Skeletal muscle cell (primary cell): ENCODE measurements around the gene DTWD2.

Source experiments
- DNase-seq: peaks from one replicate; pipeline ENCODE4 v3.0.0-alpha.2; 2010; ENCODE audit warnings: low read depth
- H3K4me3 ChIP-seq: 2 replicates; pipeline ENCODE4 v1.5.1; 2011; ENCODE audit warnings: low read depth, mild to moderate bottlenecking, control low read depth, low read length, moderate library complexity

DTWD2 gene, protein sequence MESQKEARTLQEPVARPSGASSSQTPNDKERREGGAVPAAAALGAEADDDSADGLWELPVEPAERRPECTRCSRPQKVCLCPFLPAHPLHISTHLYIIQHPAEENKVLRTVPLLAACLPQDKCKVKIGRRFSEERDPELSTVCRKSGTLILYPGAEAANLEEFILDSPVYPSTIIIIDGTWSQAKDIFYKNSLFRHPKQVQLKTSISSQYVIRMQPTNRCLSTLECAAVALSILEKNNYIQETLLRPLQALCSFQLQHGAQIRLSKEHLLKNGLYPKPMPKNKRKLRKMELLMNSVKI

DNA sequence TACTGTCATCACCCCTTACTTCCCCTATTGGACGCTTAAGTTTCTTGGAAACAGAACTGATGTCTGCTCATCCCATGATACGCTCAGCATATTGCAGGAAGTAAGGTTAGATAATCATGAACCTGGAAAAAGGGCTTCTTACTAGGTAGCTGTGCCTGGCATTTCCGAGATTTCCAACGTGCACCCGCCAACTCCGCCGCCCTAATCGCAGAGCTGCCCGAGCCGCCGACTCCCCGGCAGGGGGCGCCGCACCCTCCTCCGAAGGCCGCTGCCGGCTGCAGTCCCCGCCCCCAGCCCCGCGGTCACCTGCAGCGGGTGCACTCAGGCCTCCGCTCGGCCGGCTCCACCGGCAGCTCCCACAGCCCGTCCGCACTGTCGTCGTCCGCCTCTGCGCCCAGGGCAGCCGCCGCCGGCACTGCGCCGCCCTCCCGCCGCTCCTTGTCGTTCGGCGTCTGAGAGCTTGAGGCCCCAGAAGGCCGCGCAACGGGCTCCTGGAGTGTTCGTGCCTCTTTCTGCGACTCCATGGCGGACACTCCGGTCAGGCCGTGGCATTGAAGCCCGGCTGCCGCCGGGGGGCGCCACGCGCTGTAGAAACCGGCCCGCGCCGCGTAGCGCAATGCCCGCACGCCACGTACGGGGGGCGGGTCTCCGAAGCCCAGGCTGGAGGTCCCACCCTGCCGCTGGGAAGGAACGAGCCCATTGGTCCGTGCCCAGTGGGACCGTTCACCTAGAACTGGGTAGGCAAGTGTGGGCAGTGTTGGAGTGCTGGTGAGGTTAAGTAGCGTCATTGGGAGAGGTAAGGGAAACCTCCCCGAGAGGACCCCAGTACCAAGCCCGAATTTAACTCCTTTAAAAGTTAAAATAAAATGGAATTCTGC, at the start of gene DTWD2:
TSS of gene DTWD2 (minus strand) at position 560 of the 878 bp plus-strand sequence. CDS start at position 524, 36 bp downstream.
- peak within 1 kb of the TSS; percentile 71 for H3K4me3 ChIP-seq
- peak; percentile 73 for DNase-seq

DNA sequence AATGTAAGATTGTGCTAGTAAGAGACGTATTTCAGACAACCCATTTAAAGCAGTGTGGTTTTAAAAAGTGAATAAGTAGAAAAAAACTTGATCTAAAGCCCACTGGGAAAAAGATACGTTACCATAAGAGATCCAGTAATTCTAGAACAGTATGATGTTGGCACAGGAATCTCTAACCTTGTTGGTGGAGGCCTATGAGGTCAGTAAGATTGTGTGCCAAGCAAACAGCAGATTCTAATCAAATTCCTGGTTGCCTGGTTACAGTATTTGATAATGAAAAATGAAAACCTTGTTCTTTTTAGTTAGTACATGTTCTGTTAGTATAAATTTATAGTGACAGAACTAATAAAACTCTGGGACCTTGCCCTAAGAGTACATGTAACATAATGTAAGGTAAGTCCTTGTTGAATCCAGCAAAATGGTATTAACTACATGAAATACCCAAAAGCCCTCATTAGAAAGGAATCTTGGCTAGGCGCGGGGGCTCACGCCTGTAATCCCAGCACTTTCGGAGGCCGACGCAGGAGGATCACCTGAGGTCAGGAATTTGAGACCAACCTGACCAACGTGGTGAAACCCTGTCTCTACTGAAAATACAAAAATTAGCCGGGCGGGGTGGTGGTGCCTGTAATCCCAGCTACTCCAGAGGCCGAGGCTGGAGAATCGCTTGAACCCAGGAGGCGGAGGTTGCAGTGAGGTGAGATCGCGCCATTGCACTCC, 49.3 kb upstream of the DTWD2 start:
- no peak overlapping the region for H3K4me3 ChIP-seq
- no peak for DNase-seq

DNA sequence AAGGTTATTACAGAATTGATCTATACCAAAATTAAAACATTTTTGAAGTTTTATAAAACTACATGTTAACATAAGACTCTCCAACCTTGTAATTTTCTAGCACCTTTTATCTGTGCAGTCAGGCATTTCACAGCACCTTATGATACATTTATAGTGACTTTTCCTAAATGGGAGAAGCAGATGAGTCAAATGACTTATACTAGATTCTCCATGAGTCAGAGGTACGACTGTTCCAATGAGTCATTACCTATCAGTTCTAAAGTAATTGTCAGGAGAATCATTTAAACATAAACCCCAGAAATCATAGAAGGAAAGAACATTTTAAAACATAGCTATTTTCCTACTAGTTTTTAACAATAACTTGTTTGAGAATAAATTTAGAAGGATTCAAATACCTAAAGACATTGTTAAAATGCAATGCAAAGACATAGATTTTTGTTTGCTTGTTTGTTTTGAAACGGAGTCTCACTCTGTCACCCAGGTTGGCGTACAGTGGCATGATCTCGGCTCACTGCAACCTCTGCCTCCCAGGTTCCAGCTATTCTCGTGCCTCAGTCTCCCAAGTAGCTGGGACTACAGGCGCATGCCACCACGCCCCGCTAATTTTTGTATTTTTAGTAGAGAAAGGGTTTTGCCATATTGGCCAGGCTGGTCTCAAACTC, 47.9 kb upstream of the DTWD2 start:
- H3K4me3 ChIP-seq: no peak overlapping the region
- DNase-seq: peak; percentile 59

DNA sequence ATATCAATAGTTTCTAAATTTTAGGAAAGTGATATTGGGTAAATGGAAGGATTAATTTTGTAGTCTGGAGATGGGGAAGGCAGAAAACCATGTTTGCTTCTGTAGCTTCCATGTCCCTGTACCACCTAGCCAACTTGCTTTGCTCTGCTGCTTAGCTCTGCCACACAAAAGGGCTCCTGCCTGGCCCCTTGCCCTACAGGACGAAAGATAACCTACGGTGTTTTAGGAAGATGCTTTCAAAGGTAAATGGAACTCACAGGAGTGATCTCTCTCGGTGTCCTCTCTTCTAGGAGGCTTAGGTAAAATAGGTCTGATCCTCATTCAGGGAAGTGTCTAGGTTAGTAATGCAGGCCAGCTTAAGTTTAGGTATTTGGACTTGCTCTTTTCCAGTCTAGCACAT, 44.8 kb upstream of the DTWD2 start:
- H3K4me3 ChIP-seq: no peak overlapping the region
- no peak for DNase-seq

DNA sequence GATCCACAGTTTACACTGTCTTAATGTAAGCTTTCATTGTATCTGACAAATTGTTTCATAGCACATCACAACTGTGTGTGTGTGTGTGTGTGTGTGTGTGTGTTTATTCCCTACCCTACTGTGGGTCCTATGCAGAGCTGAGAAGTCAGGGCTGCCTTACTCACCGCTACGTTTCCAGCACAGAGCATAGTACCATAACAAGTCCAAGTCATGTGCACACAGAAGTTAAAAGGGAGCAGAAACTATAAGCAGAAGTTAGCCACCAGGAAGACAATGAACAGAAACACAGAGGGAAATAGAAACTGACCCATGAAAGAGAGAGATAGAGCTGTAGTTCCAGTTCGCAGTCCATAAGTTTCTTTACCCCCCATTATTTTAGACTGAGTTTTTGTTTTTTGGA, 44.3 kb upstream of the DTWD2 start:
- no peak for DNase-seq
- no peak overlapping the region for H3K4me3 ChIP-seq

DNA sequence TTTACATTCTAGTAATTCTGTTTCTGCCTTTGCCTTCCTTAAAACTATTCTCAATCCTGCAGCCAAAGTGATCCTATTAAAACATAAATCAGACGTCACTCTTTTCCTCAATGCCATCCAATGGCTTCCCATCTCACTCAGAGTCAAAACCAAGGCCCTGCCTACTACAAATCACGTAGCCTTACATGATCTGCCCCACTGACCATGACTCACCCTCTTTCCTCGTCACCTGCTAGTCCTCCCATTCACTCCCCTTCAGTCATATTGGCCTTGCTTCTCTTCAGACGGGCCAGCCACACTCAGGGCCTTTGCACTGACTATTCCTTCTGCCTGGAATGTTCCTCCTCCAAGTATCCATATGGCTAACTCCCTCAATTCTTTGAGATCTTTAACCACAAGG, 43.6 kb upstream of the DTWD2 start:
- DNase-seq: no peak
- no peak overlapping the region for H3K4me3 ChIP-seq

DNA sequence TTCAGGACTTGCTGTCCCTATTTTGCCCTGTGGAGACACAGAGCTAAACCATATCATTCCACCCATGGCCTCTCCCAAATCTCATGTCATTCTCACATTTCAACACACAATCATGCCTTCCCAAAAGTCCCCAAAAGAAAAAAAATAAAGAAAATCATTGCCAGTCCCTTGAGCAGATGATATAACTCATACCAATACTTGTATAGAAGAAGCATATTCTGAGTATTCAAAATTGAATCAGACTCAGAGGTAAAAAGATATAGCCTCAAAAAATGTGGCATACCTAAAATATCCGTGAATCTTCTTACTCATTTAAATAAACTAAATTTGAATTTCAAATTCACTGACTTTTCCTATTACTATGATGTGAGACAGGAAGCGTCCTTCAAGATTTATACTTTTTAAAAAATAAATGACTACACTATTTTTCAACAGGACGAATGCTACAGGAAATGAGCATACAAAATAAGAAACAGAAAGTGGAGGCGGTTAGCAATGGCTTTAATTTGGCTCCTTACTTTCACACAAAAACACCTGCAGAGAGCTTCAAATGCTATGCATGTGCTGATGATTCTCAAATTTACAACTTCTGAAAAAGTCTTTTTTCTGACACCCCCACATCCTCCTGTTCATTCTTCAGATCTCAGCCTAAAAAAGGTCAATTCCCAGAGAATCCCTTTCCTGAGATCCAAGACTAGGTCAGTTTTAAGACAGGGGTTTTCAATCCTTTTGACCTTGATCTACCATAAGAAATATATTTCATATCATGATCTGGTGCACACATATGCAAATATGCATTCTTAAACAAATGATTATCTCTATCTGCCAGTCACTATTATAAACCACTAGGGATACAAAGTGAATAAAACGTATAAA, 42.9 kb upstream of the DTWD2 start:
- no peak for DNase-seq
- H3K4me3 ChIP-seq: no peak overlapping the region

DNA sequence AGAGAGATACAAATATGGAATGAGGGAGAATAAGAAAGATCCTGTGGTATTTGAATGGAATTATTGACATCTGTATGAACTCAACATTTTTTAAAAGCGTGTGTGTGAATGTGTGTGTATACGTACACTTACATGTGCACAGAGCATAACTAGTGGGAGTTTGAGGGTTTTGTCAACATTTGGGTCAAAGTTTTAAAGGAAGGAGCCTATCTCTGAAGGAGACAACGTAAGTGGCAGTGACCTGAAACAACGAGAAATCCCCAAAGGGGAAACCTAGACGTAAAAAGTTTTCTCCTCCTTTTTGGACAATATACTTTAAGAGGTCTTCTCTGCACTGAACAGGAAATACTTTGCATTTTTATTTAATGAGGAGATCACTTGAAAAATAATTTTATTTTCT, 40.2 kb upstream of the DTWD2 start:
- DNase-seq: no peak
- H3K4me3 ChIP-seq: no peak overlapping the region

DNA sequence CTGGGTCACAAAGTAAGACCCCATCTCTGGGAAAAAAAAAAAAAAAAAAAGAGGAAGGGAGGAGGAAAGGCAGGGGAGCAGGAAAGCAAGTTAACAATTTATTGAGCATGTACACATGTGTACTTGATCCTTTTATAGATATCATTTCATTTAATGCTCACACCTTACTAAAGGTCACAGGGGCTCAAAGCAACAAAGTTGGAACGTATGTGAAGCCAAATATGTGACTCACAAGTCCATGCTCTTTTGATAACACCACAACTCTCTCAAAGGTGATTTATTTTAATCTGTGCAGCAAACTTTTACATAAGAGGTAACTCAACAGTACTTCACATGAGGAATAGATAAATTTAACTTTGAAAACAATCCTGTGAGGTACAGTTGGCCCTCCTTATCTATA, 34.4 kb upstream of the DTWD2 start:
- no peak overlapping the region for H3K4me3 ChIP-seq
- DNase-seq: no peak

DNA sequence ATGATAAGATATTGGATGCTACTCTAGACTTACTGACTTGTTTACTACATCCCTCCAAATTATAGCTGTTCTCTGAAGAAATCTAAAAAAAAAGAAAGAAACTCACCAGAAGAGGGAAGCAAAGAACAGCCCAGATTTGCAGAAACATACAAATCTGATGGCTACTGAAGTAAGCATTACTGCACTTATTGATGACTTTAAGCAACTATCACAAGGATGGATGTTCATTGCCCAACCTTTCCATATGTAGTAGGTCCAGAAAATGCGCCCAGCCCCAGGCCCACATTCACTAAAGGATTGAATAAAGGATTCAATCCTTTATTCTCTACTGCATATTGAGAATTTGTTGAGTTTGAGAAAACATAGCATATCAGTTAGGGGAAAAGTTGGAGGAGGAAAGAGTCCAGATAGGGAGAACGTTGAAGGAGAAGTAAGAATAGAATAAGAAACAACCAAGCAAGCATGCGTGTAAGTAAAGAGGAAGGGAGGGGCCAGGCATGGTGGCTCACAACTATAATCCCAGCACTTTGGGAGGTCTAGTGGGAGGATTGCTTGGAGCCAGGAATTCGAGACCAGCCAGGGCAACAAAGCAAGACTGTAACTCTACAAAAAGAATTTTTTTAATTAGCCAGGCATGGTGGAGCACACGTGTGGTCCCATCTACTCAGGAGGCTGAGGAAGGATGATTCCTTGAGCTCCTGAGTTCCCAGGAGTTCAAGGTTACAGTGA, 33.8 kb upstream of the DTWD2 start:
- no peak overlapping the region for H3K4me3 ChIP-seq
- peak; percentile 11 for DNase-seq

DNA sequence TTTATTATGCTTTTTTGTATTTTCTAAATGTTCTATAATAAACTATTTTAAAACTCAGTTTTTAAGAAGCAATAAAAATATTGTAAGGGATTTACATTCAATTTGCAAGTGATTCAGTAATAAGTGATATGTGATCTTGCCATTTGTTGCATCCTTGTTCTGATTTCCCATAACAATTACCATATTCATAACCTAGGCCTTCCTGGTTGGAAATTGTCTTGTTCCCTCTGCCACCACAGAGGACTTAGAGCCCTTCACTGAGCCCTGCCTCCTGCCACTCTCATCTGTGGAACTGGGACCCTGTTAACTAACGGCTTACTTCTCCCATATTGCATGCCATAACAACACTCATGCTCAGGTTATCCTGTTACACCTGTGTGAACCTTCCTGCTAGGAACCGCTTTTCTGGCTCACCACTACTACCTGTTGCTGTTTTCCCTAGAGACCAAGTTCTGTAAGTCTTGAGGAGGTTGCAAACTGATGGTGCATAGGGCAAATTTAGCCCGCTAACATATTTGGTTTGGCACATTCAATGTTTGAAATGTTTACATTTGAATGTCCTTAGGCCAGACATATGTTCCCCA, 32.9 kb upstream of the DTWD2 start:
- no peak overlapping the region for H3K4me3 ChIP-seq
- no peak for DNase-seq

DNA sequence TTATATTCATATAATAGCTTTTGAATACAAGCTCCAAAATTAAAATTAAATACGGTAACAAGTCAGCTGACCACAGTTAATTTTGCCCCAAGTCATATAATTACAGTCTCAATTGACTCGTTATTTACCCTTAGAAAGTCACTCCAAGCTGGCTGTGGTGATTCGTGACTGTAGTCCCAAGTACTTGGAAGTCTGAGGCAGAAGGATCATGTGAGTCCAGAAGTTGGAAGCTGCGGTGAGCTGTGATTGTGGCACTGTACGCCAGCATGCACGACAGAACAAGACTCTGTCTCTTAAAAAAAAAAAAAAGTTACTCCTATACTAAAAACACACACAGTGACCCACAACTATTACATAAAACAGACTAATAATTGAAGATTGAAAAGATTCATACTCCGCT, 31.6 kb upstream of the DTWD2 start:
- no peak for DNase-seq
- H3K4me3 ChIP-seq: no peak overlapping the region

DNA sequence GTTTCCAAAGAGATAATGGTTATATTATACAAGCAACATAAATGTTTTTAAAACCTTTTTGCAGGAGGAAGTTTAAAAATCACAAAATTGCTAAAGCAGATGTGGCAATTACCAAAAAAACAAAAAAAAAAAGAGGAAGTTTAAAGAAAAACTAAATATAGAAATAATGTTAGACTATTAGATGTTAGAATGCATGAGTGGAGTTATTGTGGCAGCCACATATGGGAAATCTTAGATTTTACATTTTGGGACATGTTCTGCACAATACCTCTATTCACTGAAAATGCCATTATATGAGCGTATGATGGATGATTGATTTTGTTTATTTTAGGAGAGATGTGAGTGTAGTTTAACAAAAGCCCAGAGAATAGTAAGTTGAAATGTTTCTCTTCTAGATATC, 31.2 kb upstream of the DTWD2 start:
- H3K4me3 ChIP-seq: no peak overlapping the region
- no peak for DNase-seq

DNA sequence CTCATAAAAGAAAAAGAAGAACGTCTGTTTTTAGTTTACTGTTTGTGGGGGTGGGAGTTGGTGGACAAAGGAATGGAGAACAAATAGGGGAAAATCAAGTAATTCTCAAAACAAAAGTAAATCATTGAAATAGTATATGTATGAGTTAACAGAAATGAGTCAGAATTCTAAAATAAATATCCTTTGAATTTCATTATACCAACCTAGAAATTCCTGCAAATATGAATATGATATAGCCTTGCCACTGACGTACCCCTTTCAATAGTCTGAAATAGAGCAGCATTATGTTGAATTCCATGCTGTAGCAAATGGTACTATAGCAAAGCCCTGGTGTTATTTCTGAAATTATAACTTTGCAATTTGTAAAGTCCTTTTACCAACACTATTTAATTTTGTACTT, 29.6 kb upstream of the DTWD2 start:
- no peak for DNase-seq
- H3K4me3 ChIP-seq: no peak overlapping the region

DNA sequence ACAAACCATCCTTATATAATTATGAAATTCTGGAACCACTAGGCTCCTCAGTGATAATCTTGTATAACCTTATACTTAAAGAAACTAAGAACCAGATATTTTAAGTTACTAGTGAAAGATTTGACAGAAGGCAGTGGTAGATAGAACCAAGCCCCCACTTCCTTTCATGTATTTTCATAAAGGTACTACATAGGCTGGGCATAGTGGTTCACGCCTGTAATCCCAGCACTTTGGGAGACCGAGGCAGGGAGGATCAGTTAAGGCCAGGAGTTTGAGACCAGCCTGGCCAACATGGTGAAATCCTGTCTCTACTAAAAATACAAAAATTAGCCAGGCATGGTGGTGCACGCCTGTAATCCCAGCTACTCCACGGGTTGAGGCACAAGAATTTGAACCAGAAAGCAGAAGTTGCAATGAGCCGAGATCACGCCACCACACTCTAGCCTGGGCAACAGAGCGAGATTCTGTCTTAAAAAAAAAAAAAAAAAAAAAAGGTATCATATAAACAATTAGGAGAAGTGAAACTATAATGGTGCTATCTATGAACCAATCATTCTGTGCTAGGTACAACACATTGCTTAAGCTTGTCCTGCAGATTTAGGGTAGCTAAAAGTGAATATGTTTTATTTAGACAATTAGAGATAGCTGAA, 27.9 kb upstream of the DTWD2 start:
- no peak for DNase-seq
- no peak overlapping the region for H3K4me3 ChIP-seq

DNA sequence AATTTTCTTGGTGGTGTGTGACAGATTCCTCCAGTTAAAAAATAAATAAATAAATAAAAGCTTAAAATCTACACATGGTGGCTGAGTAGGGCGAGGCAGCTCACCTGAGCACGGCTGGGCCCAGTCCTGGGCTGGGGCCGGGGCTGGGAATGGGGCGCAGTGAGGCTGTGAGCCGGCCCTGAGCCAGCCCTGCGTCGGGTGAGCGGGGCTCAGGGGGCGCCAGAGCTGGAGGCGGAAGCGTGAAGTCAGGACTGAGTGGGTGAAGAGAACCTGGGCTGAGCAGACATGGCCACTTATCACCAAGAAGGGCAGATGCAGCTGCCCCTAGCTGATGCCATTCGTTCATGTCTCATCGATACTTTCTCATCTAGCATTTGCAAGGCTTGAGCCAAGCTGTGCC, 22.8 kb upstream of the DTWD2 start:
- DNase-seq: no peak
- no peak overlapping the region for H3K4me3 ChIP-seq

DNA sequence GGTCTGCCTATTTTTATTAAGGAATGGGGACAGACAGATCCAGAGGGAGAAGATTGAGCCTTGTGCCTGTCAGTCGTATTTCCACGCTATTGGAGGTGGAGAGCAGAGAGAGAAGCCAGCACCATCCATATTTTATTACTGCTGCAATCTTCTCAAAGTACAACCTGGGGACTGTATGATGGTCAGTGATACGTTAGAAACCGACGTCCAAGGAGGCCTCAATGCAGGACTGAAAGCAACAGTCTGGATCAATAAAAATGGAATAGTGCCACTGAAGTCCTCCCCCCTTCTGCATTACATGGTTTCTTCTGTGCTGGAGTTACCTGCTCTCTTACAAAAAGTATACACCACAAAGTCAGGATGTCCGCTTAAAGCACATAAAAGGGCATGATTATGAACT, 21.9 kb upstream of the DTWD2 start:
- no peak for DNase-seq
- no peak overlapping the region for H3K4me3 ChIP-seq
